Keratinocyte (primary cell): Measurements from ENCODE around the gene ARL15. TPM values are rescaled to one million over a fixed set of nuclear protein-coding genes. Genes with fewer than 3 reads are reported as not detected.

Source experiments
- DNase-seq: peaks from one replicate; pipeline ENCODE4 v3.0.0-alpha.2; 2011; ENCODE audit warnings: low read depth, missing footprints, low spot score
- FAIRE-seq: peaks from 2 replicates; lab custom pipeline; 2011; peaks lifted over from hg19 to GRCh38; lab: Jason Lieb, UNC
- H2AFZ ChIP-seq: 2 replicates; pipeline ENCODE4 v1.6.0; 2012; ENCODE audit warnings: low read length, control low read depth, inconsistent platforms; ENCODE audit not compliant: control insufficient read depth
- H3K27ac ChIP-seq: 2 replicates; pipeline ENCODE4 v1.5.1; 2011; ENCODE audit warnings: low read length; ENCODE audit not compliant: control insufficient read depth, insufficient read depth
- H3K27me3 ChIP-seq: 3 replicates; pipeline ENCODE4 v1.6.0; 2011; ENCODE audit warnings: low read length; ENCODE audit not compliant: control insufficient read depth, insufficient read depth; ENCODE audit errors: extremely low read depth
- H3K36me3 ChIP-seq, 2 experiments: 2 replicates in 1 of 2; 3 replicates in 1 of 2; pipeline ENCODE4 v1.5.1; 2011; ENCODE audit warnings: low read length in 2 of 2, mild to moderate bottlenecking in 1 of 2; ENCODE audit not compliant: control insufficient read depth in 2 of 2, insufficient read depth in 2 of 2; ENCODE audit errors: extremely low read depth in 1 of 2
- H3K4me1 ChIP-seq: 3 replicates; pipeline ENCODE4 v1.5.1; 2011; ENCODE audit warnings: low read length; ENCODE audit not compliant: control insufficient read depth, insufficient read depth; ENCODE audit errors: extremely low read depth
- H3K4me2 ChIP-seq: 3 replicates; pipeline ENCODE4 v1.6.0; 2011; ENCODE audit warnings: low read depth, low read length; ENCODE audit not compliant: control insufficient read depth, insufficient read depth; ENCODE audit errors: extremely low read depth
- H3K4me3 ChIP-seq, 3 experiments: fragments of 200-600 bp in 1 of 3; sonication (generic) in 1 of 3; 2 replicates in 2 of 3; 3 replicates in 1 of 3; pipeline ENCODE4 v1.5.1; 2011 to 2016; ENCODE audit warnings: low read length in 3 of 3, mild to moderate bottlenecking in 3 of 3, control low read depth in 2 of 3, inconsistent platforms in 1 of 3, low read depth in 1 of 3, mixed read lengths in 1 of 3, mixed run types in 1 of 3, moderate library complexity in 1 of 3; ENCODE audit not compliant: control insufficient read depth in 2 of 3, insufficient read depth in 2 of 3; ENCODE audit errors: extremely low read depth in 1 of 3
- H3K79me2 ChIP-seq: 2 replicates; pipeline ENCODE4 v1.6.0; 2012; ENCODE audit warnings: low read length; ENCODE audit not compliant: control insufficient read depth, insufficient read depth
- H3K9ac ChIP-seq: 3 replicates; pipeline ENCODE4 v1.6.0; 2011; ENCODE audit warnings: low read length; ENCODE audit not compliant: control insufficient read depth, insufficient read depth; ENCODE audit errors: extremely low read depth
- H3K9me1 ChIP-seq: 3 replicates; pipeline ENCODE4 v1.6.0; 2011; ENCODE audit warnings: low read length; ENCODE audit not compliant: control insufficient read depth, insufficient read depth; ENCODE audit errors: extremely low read depth
- H3K9me3 ChIP-seq: 2 replicates; pipeline ENCODE4 v1.5.1; 2012; ENCODE audit warnings: low read depth, low read length; ENCODE audit not compliant: control insufficient read depth
- H4K20me1 ChIP-seq: 3 replicates; pipeline ENCODE4 v1.6.0; 2011; ENCODE audit warnings: low read length; ENCODE audit not compliant: control insufficient read depth, insufficient read depth; ENCODE audit errors: extremely low read depth
- EZH2 ChIP-seq: IDR thresholded peaks from one replicate; pipeline ENCODE4 v1.6.1; 2012; ENCODE audit warnings: inconsistent platforms, mild to moderate bottlenecking, low read length, moderate library complexity
- dilution Hi-C: fragments of 300-500 bp; cut with MboI; formaldehyde crosslinking; loops from one replicate; pipeline ENCODE4 v1.7.0; 2020; ENCODE audit warnings: low sequenced_read_pairs; ENCODE audit not compliant: extremely low pct_ligation_motif_present
- polyA plus RNA-seq, 5 experiments: library from polyadenylated mRNA; depleted of rRNA in 3 of 5; stranded (reverse) in 3 of 5; stranded (forward) in 1 of 5; unstranded in 1 of 5; fragments of >200 nt; gene quantifications; 1 replicate in 1 of 5; 2 replicates in 3 of 5; 3 replicates in 1 of 5; pipeline versions ENCODE4 v1.2.1 to v1.2.3, GENCODE V29; 2011 to 2012; ENCODE audit warnings: missing spikeins in 2 of 5, low read depth in 1 of 5, low replicate concordance in 1 of 5
- TF ChIP-seq, protein P1 (sequence below), 3 experiments: IDR thresholded peaks in 1 of 3; conservative IDR thresholded peaks in 1 of 3; optimal IDR thresholded peaks in 1 of 3; 2 replicates in 2 of 3; 3 replicates in 1 of 3; pipeline versions ENCODE3 to v1.5.1; 2011; ENCODE audit warnings: low read length in 3 of 3, mild to moderate bottlenecking in 3 of 3, moderate library complexity in 2 of 3, control low read depth in 1 of 3, inconsistent platforms in 1 of 3; ENCODE audit not compliant: insufficient read depth in 2 of 3; ENCODE audit errors: extremely low read depth in 1 of 3

Gene ARL15
- polyA plus RNA-seq, 1 donor (not counting 4 experiments of a cell fraction or from before 2014, with no cell fraction given), result 19.7 TPM

DNA sequence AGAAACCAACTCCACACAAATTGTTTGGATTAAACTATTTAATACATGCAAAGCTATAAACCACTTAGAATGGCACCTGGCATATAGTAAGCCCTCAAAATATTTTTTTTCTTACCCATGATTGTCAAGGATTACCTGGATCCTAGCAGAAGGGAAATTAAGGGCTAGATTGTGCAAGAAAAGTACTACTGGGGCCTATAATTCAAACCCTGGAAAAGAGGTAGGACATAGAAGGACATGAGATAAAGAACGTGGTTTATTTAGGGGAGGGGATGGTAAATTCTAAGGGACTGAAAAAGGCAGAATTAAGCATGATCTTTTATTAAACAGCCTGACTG lies 14.9 kb upstream of the ARL15 start:
- H3K27me3 ChIP-seq, result no peaks in the 10 kb centered on the region
- no peak overlapping the region for H3K27ac ChIP-seq
- TF ChIP-seq EZH2, result no peak
- TF ChIP-seq, protein P1, sequence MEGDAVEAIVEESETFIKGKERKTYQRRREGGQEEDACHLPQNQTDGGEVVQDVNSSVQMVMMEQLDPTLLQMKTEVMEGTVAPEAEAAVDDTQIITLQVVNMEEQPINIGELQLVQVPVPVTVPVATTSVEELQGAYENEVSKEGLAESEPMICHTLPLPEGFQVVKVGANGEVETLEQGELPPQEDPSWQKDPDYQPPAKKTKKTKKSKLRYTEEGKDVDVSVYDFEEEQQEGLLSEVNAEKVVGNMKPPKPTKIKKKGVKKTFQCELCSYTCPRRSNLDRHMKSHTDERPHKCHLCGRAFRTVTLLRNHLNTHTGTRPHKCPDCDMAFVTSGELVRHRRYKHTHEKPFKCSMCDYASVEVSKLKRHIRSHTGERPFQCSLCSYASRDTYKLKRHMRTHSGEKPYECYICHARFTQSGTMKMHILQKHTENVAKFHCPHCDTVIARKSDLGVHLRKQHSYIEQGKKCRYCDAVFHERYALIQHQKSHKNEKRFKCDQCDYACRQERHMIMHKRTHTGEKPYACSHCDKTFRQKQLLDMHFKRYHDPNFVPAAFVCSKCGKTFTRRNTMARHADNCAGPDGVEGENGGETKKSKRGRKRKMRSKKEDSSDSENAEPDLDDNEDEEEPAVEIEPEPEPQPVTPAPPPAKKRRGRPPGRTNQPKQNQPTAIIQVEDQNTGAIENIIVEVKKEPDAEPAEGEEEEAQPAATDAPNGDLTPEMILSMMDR (optimal IDR thresholded peaks at IDR 0.05 in 1 of 3, IDR thresholded peaks at IDR 0.05 in 1 of 3, conservative IDR thresholded peaks at IDR 0.05 in 1 of 3; ENCODE audit: extremely low read depth in 1 of 3, insufficient read depth in 2 of 3, low read length in 3 of 3), result no peak
- DNase-seq, result no peak
- H3K79me2 ChIP-seq, result no peaks in the 10 kb centered on the region
- H3K4me3 ChIP-seq, result no peak overlapping the region
- dilution Hi-C loops, result no loop called here
- no peak overlapping the region for H3K4me2 ChIP-seq
- no peaks in the 10 kb centered on the region for H3K9me1 ChIP-seq
- no peaks in the 10 kb centered on the region for H3K36me3 ChIP-seq
- H4K20me1 ChIP-seq, result no peaks in the 10 kb centered on the region
- H3K4me1 ChIP-seq, result peaks cover 10% of the 10 kb centered on the region
- no peaks in the 10 kb centered on the region for H3K9me3 ChIP-seq
- H3K9ac ChIP-seq, result no peak overlapping the region
- FAIRE-seq, result no peak
- H2AFZ ChIP-seq, result no peak overlapping the region

DNA sequence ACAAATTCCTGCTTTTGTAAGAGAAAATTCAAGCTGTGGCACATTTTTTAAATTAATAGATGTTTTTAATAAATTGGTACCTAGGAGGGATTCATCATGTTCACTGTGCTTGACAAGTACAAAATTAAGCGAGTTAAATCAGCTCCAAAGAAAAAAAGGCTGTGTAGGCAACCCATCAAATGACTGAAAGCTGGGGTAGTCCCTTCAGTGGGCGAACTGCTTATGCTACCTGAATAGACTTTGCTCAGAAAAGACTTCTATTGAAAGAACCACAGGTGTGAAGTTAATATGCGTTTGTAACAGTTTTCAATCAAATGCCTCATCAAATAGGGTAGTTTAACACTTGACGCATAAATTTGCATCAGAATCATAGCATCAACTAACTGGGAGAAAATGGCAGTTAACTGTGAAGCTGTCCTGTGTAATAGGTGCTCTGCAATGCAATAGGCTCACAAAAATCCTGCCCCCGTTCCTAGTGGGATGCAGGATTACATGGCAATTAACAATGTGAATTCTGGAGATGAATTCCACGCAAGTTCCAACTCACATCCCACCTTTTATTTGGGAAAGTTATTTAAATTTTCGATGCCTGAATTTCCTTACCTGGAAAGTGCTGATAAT lies 14.4 kb upstream of the ARL15 start:
- FAIRE-seq (no peak), DNase-seq (no peak)
- Histone ChIP-seq H3K4me2 (no peak overlapping the region), H3K36me3 (no peaks in the 10 kb centered on the region), H3K4me3 (no peak overlapping the region), H2AFZ (no peak overlapping the region), H3K27ac (no peak overlapping the region), H4K20me1 (no peaks in the 10 kb centered on the region), H3K9ac (no peak overlapping the region), H3K79me2 (no peaks in the 10 kb centered on the region), H3K9me3 (no peaks in the 10 kb centered on the region), H3K4me1 (peaks cover 6% of the 10 kb centered on the region), H3K27me3 (no peaks in the 10 kb centered on the region), H3K9me1 (no peaks in the 10 kb centered on the region)
- TF ChIP-seq, protein P1 (optimal IDR thresholded peaks at IDR 0.05 in 1 of 3, IDR thresholded peaks at IDR 0.05 in 1 of 3, conservative IDR thresholded peaks at IDR 0.05 in 1 of 3; ENCODE audit: extremely low read depth in 1 of 3, insufficient read depth in 2 of 3, low read length in 3 of 3), result no peak
- TF ChIP-seq EZH2, result no peak
- dilution Hi-C loops, result no loop called here
